CD4-positive, alpha-beta memory T cell (primary cell): Measurements from ENCODE around the gene MYCN. TPM values are rescaled to one million over a fixed set of nuclear protein-coding genes. Genes with fewer than 3 reads are reported as not detected.

ENCODE experiments used
- CTCF ChIA-PET: fragments of 350-600 bp; sonication (Branson Sonifier 250); formaldehyde crosslinking; loops from one replicate; lab custom pipeline; 2021; ENCODE audit warnings: inconsistent platforms; ENCODE audit not compliant: partially characterized antibody; lab: Charles Lee
- POLR2A ChIA-PET: fragments of 350-600 bp; sonication (Branson Sonifier 250); formaldehyde crosslinking; loops from one replicate; lab custom pipeline; 2021; ENCODE audit not compliant: partially characterized antibody; lab: Charles Lee
- DNase-seq, 5 donors: peaks; one replicate each; pipeline versions ENCODE4 v3.0.0 to v3.0.0-alpha.2; 2020 to 2022; ENCODE audit warnings: mixed read lengths in 1 of 5
- H3K27ac ChIP-seq: one replicate; pipeline ENCODE4 v1.7.0; 2013; ENCODE audit warnings: low read depth, low read length
- H3K27me3 ChIP-seq: 2 replicates; pipeline ENCODE4 v1.7.0; 2013; ENCODE audit warnings: mild to moderate bottlenecking, low read length, moderate library complexity; ENCODE audit not compliant: insufficient read depth
- H3K36me3 ChIP-seq: 2 replicates; pipeline ENCODE4 v1.7.0; 2013; ENCODE audit warnings: mild to moderate bottlenecking, low read length, moderate library complexity; ENCODE audit not compliant: insufficient read depth
- H3K4me1 ChIP-seq: 2 replicates; pipeline ENCODE4 v1.7.0; 2013; ENCODE audit warnings: mild to moderate bottlenecking, low read length, moderate library complexity; ENCODE audit not compliant: insufficient read depth
- H3K4me3 ChIP-seq, 2 donors: one replicate each; pipeline ENCODE4 v1.7.0; 2013; ENCODE audit warnings: low read length in 2 of 2, mild to moderate bottlenecking in 1 of 2
- H3K9me3 ChIP-seq, 2 donors: one replicate each; pipeline ENCODE4 v1.7.0; 2013; ENCODE audit warnings: low read length in 2 of 2, control low read depth in 1 of 2; ENCODE audit not compliant: control insufficient read depth in 1 of 2
- H3K27ac Mint-ChIP-seq, 7 donors: one replicate each; pipeline ENCODE4 v1.8.0; 2020 to 2021; ENCODE audit warnings: mixed read lengths in 7 of 7, mild to moderate bottlenecking in 6 of 7, inconsistent platforms in 3 of 7, moderate library complexity in 3 of 7
- H3K27me3 Mint-ChIP-seq, 2 donors: one replicate each; pipeline ENCODE4 v1.8.0; 2020 to 2021; ENCODE audit warnings: mixed read lengths in 2 of 2
- H3K36me3 Mint-ChIP-seq, 2 donors: one replicate each; pipeline ENCODE4 v1.8.0; 2020 to 2021; ENCODE audit warnings: mixed read lengths in 2 of 2, inconsistent platforms in 1 of 2, mild to moderate bottlenecking in 1 of 2
- H3K4me1 Mint-ChIP-seq, 4 donors: one replicate each; pipeline ENCODE4 v1.8.0; 2020 to 2021; ENCODE audit warnings: mixed read lengths in 4 of 4, mild to moderate bottlenecking in 1 of 4
- H3K4me3 Mint-ChIP-seq, 8 donors: one replicate each; pipeline ENCODE4 v1.8.0; 2020 to 2021; ENCODE audit warnings: mixed read lengths in 8 of 8, mild to moderate bottlenecking in 7 of 8, moderate library complexity in 6 of 8, inconsistent platforms in 3 of 8
- H3K9me3 Mint-ChIP-seq, 8 donors: one replicate each; pipeline ENCODE4 v1.8.0; 2020 to 2021; ENCODE audit warnings: mixed read lengths in 8 of 8, mild to moderate bottlenecking in 5 of 8, inconsistent platforms in 3 of 8, moderate library complexity in 1 of 8
- intact Hi-C: fragments of 100-400 bp; cut with micrococcal nuclease; formaldehyde crosslinking; loops from one replicate; pipeline ENCODE4 v1.15.1; 2023
- polyA plus RNA-seq, 2 donors: library from polyadenylated mRNA; unstranded; fragments of 300-500 nt; fragmentation: Illumina TruSeq; gene quantifications; one replicate each; pipeline ENCODE4 v1.2.3, GENCODE V29; 2021
- total RNA-seq, 2 experiments: library from RNA; stranded (reverse); gene quantifications; one replicate each; pipeline ENCODE4 v1.2.3, GENCODE V29; 2021

The MYCN gene
- total and polyA plus RNA-seq, 4 experiments from 2014 or later = 0.15 TPM; not detected in 3

DNA sequence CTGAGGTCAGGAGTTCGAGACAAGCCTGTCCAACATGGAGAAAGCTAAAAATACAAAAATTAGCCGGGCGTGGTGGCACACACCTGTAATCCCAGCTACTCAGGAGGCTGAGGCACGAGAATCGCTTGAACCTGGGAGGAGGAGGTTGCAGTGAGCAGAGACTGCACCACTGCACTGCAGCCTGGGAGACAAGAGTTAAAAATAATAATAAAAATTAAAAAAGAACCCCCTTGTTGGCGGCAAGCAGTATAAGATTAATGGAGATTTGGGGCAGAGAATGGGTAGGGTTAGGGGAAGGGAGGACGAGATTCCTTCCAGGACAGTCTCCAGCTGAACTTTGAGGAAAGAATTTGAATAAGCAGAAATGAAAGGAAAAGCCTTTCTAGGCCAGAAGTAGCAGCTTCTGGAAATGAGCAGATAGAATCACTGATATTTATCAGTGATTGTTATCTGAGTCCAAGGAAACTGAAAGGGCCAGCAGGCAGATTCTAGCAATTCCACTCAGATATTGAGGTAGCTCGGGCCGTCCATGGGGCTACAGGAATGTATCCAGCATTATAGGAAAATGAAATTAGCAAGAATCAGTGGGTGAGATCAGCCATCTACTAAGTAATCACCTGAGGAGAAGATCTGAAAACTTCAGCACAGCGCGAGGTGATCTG lies 7.0 kb upstream of the MYCN start:
- no peaks in the 10 kb centered on the region for H3K36me3 Mint-ChIP-seq
- Histone ChIP-seq H3K36me3 (no peaks in the 10 kb centered on the region), H3K4me1 (no peaks in the 10 kb centered on the region), H3K9me3 (no peaks in the 10 kb centered on the region), H3K27ac (no peak overlapping the region), H3K27me3 (no peaks in the 10 kb centered on the region), H3K4me3 (no peak overlapping the region)
- ChIA-PET POLR2A (no interaction called here), CTCF (no interaction called here)
- no peak overlapping the region for H3K27ac Mint-ChIP-seq
- DNase-seq = no peak
- intact Hi-C loops = no loop called here
- H3K27me3 Mint-ChIP-seq = peaks cover 21 to 25% of the 10 kb centered on the region in 2 donors
- peaks cover 0 to under 1% (median 0%) of the 10 kb centered on the region in 4 donors for H3K4me1 Mint-ChIP-seq
- no peak overlapping the region for H3K4me3 Mint-ChIP-seq
- H3K9me3 Mint-ChIP-seq = peaks cover 0 to 1% (median 0%) of the 10 kb centered on the region in 8 donors

- H3K4me1 ChIP-seq = peaks cover 2% of the 10 kb centered on the region
- Mint-ChIP-seq H3K4me1 (peaks cover 0 to 10% (median 5%) of the 10 kb centered on the region in 4 donors), H3K27ac (no peak overlapping the region), H3K9me3 (no peaks in the 10 kb centered on the region), H3K36me3 (no peaks in the 10 kb centered on the region), H3K27me3 (peaks cover 27 to 35% of the 10 kb centered on the region in 2 donors), H3K4me3 (no peak overlapping the region)
- intact Hi-C loops = no loop called here
- DNase-seq = no peak
- H3K27me3 ChIP-seq = no peaks in the 10 kb centered on the region
- H3K36me3 ChIP-seq = no peaks in the 10 kb centered on the region
- H3K27ac ChIP-seq = no peak overlapping the region
- ChIA-PET CTCF (interaction anchor here (0.9 kb wide), 1 partner anchor 677 kb away, joined by 3 read pairs; no protein-coding TSS in a partner anchor), POLR2A (no interaction called here)
- no peaks in the 10 kb centered on the region for H3K9me3 ChIP-seq
- no peak overlapping the region for H3K4me3 ChIP-seq
Measured at GRCh38 chr2:15934291-15934945, 5.9 kb upstream of the MYCN start.

- Mint-ChIP-seq H3K4me1 (peaks cover 0 to 10% (median 6%) of the 10 kb centered on the region in 4 donors), H3K9me3 (no peaks in the 10 kb centered on the region), H3K4me3 (no peak overlapping the region), H3K27ac (no peak overlapping the region), H3K36me3 (no peaks in the 10 kb centered on the region), H3K27me3 (peaks cover 27 to 37% of the 10 kb centered on the region in 2 donors)
- Histone ChIP-seq H3K27ac (no peak overlapping the region), H3K4me3 (no peak overlapping the region), H3K27me3 (no peaks in the 10 kb centered on the region), H3K9me3 (no peaks in the 10 kb centered on the region), H3K4me1 (peaks cover 4% of the 10 kb centered on the region), H3K36me3 (no peaks in the 10 kb centered on the region)
- intact Hi-C loops = no loop called here
- ChIA-PET CTCF (no interaction called here), POLR2A (no interaction called here)
- no peak for DNase-seq
Measured at GRCh38 chr2:15935189-15935588, 5.2 kb upstream of the MYCN start.

DNA sequence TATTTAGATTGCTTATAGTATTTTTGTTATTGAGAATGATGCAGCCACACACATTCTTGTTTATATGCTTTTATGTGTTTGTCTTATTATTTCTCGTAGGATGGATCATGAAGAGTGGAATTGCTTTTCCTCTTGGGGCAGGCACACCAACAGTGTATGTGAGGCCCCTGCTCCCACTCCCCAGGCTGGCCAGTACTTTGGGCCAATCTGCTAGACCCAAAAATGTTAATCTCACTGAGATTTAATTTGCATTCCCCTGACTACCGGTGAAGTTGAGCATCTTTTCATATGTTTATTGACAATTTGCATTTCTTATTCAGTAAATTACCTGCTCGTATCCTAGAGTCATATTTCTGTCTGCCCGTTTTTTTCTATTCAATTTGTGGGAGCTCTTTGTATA lies 4.7 kb upstream of the MYCN start:
- Histone ChIP-seq H3K36me3 (no peaks in the 10 kb centered on the region), H3K4me1 (peaks cover 4% of the 10 kb centered on the region), H3K4me3 (no peak overlapping the region), H3K27ac (no peak overlapping the region), H3K27me3 (no peaks in the 10 kb centered on the region), H3K9me3 (no peaks in the 10 kb centered on the region)
- no peaks in the 10 kb centered on the region for H3K9me3 Mint-ChIP-seq
- H3K4me3 Mint-ChIP-seq = no peak overlapping the region
- ChIA-PET POLR2A (no interaction called here), CTCF (no interaction called here)
- H3K27me3 Mint-ChIP-seq = peaks cover 27 to 37% of the 10 kb centered on the region in 2 donors
- peaks cover 0 to 11% (median 7%) of the 10 kb centered on the region in 4 donors for H3K4me1 Mint-ChIP-seq
- intact Hi-C loops = no loop called here
- H3K36me3 Mint-ChIP-seq = no peaks in the 10 kb centered on the region
- no peak overlapping the region for H3K27ac Mint-ChIP-seq
- no peak for DNase-seq

GRCh38 chr2:15936277-15937104 lies 3.9 kb upstream of the MYCN start:
- Histone ChIP-seq H3K36me3 (no peaks in the 10 kb centered on the region), H3K9me3 (no peaks in the 10 kb centered on the region), H3K27me3 (peaks cover 4% of the 10 kb centered on the region), H3K4me3 (no peak overlapping the region), H3K4me1 (peaks cover 12% of the 10 kb centered on the region), H3K27ac (no peak overlapping the region)
- DNase-seq = no peak
- peaks cover 4 to 19% (median 11%) of the 10 kb centered on the region in 4 donors for H3K4me1 Mint-ChIP-seq
- H3K4me3 Mint-ChIP-seq = no peak overlapping the region
- H3K27ac Mint-ChIP-seq = peak overlapping the region in 1 of 7 donors; percentile 37
- intact Hi-C loops = no loop called here
- CTCF ChIA-PET = no interaction called here
- POLR2A ChIA-PET = no interaction called here
- H3K36me3 Mint-ChIP-seq = no peaks in the 10 kb centered on the region
- H3K9me3 Mint-ChIP-seq = no peaks in the 10 kb centered on the region
- H3K27me3 Mint-ChIP-seq = peaks cover 31 to 42% of the 10 kb centered on the region in 2 donors

DNA sequence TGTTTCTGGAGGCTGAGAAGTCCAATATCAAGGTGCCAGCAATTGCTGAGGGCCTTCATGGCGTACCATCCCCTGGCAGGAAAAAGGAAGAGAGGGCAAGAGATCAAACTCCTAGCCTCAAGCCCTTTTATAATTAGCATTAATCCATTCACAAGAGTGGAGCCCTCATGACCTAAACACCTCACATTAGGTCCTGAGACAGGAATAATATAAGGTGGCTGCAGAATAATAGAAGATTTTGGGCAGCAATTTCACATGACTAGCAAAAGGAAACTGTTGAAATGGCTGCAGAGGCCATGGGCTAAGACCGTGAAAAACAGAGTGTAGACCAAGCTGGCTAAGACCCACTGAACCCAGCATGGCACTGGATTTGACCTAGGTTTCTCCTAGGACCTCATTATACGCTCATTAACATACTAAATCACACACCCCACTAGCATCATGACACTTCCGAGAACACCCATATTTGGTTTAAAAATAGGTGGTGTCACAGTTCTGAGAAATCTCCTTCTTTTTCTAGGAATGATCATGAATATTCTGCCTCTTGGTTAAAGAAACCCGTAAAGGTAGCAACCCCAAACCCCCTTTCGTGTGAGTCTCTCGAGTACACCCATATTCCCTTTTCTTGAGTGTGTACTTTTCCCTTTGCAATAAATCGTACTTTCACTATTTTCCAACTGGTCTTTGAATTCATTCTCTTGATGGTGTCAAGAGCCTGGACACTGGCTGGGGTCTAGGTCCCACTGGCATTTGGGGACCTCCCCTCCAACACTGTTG lies 3.1 kb upstream of the MYCN start:
- intact Hi-C loops = no loop called here
- CTCF ChIA-PET = no interaction called here

More for the DNA sequence above, 3.1 kb upstream of the MYCN start:
- DNase-seq = no peak
- Histone ChIP-seq H3K9me3 (no peaks in the 10 kb centered on the region), H3K4me1 (peaks cover 12% of the 10 kb centered on the region), H3K4me3 (no peak overlapping the region), H3K27me3 (peaks cover 4% of the 10 kb centered on the region), H3K36me3 (no peaks in the 10 kb centered on the region), H3K27ac (no peak overlapping the region)
- Mint-ChIP-seq H3K9me3 (no peaks in the 10 kb centered on the region), H3K27ac (no peak overlapping the region), H3K4me3 (peak overlapping the region in 1 of 8 donors; percentile 52), H3K36me3 (no peaks in the 10 kb centered on the region), H3K4me1 (peaks cover 4 to 19% (median 11%) of the 10 kb centered on the region in 4 donors), H3K27me3 (peaks cover 33 to 42% of the 10 kb centered on the region in 2 donors)
- POLR2A ChIA-PET = no interaction called here
